Motor neuron (in vitro differentiated cells): ENCODE measurements around the gene LAGE3. TPM values are rescaled to one million over a fixed set of nuclear protein-coding genes. Genes with fewer than 3 reads are reported as not detected.
"Not testable (repeated sequence)": the region's sequence is repeated elsewhere in the genome, so short reads cannot be mapped to it uniquely, and the experiment has no call there.

Source experiments
- ATAC-seq, 8 experiments: fragments of 200-7000 bp; cut with Tn5 transposase; replicated peaks in 6 of 8; 2 replicates each; pipeline ENCODE4 v1.8.0; 2021; ENCODE audit warnings: mild to moderate bottlenecking in 8 of 8, moderate library complexity in 8 of 8
- H3K27ac ChIP-seq, 2 donors: fragments of 250-450 bp; sonication (Bioruptor Pico); 2 replicates each; pipeline ENCODE4 v1.9.0; 2021; ENCODE audit warnings: antibody characterized with exemption in 2 of 2, mild to moderate bottlenecking in 2 of 2, moderate library complexity in 1 of 2
- H3K4me1 ChIP-seq, 2 donors: fragments of 250-450 bp; sonication (Bioruptor Pico); replicated peaks in 1 of 2; 2 replicates each; pipeline ENCODE4 v1.6.1; 2021; ENCODE audit warnings: antibody characterized with exemption in 2 of 2, mild to moderate bottlenecking in 2 of 2, moderate library complexity in 1 of 2
- H3K4me3 ChIP-seq, 5 donors: fragments of 250-450 bp; sonication (Bioruptor Pico); 2 replicates each; pipeline ENCODE4 v1.9.0; 2021; ENCODE audit warnings: antibody characterized with exemption in 5 of 5, mild to moderate bottlenecking in 5 of 5, moderate library complexity in 4 of 5
- WGBS, 10 experiments: fragments of 450-650 bp; shearing (Covaris generic); methylation state at CpG; one replicate each; pipeline ENCODE4 v1.0.0; 2022; 5-methylcytosine and 5-hydroxymethylcytosine counted together
- in situ Hi-C, 9 experiments: fragments of 400-800 bp; cut with MboI; loops; one replicate each; pipeline ENCODE4 v1.15.0; 2021; ENCODE audit warnings: low sequenced_read_pairs in 9 of 9, low pct_unique_long_range_greater_than_20kb in 2 of 9; ENCODE audit not compliant: unreplicated experiment in 9 of 9
- total RNA-seq, 8 experiments: library from RNA; unstranded; fragments of 300-600 nt; gene quantifications; 2 replicates each; pipeline versions ENCODE4 v1.2.3 to v1.2.4, GENCODE V29; 2022

LAGE3 gene
- total RNA-seq, 8 experiments from 2014 or later: 22.7 to 58.2 (median 33.9) TPM

DNA sequence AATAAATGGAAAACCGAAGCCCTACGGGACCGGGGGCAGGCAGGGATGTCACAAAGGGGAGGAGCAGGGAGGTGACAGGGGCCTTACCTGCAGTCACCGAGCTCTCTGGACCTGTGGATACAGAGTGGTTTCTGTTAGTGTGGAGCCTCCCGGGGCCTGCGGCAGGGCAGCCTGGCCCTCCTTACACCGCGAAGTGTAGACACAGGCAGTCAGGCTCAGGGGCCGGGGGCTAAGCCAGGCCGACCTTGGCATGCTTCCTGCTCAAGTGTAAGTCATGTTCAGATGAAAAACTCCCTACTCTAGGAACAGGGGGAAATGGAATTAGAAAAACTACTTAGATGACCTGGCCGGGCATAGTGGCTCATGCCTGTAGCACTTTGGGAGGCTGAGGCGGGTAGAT lies 32.7 kb upstream of the LAGE3 start:
- Histone ChIP-seq H3K4me3 (no peak overlapping the region), H3K4me1 (peaks cover 0 to 6% of the 10 kb centered on the region in 2 donors), H3K27ac (no peak overlapping the region)
- in situ Hi-C loops: no loop called here
- WGBS, 10 experiments: 70 to 80% methylated on average over 3 to 8 of the region's 12 CpGs; no CpG with 5 or more reads in 8 of the 10 experiments
- ATAC-seq: no peak

DNA sequence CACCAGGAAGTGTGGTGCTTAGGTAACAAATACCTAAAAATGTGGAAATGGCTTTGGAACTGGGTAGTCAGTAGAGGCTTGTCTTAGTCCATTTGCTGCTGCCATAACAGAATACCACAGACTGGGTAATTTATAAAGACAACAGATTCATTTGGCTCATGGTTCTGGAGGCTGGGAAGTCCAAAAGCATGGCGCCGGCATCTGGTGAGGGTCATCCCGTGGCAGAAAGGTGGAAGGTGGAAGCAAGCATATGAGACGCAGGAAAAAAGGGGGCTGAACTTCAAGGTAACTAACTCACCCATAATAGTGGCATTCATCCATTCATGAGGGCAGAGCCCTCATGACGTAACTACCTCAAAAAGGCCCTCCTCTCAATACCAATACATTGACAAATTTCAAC lies 30.4 kb upstream of the LAGE3 start:
- 64 to 100% (median 87%) methylated on average over 2 to 4 of the region's 5 CpGs; no CpG with 5 or more reads in 7 of the 10 experiments for WGBS, 10 experiments
- H3K4me3 ChIP-seq: no peak overlapping the region
- in situ Hi-C loops: no loop called here
- H3K27ac ChIP-seq: no peak overlapping the region
- ATAC-seq: no peak
- no peaks in the 10 kb centered on the region for H3K4me1 ChIP-seq

DNA sequence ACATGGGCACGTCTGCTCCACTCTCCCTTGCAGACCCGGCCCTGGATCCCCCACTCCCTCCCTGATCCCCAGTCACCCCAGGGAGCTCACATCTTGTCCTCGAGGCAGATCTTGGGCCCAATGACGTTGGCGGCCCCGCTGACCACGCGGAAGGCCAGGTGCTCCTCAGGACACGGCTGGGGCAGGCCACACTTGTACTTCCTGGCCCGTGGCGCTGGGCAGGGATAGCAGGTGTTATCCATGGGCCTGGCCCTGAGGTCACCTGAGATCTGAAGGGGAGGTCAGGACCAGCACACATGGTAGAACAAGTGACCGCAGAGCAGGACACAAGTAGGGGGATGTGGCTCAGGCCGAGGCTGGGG lies 29.3 kb upstream of the LAGE3 start:
- Histone ChIP-seq H3K4me1 (no peaks in the 10 kb centered on the region), H3K27ac (no peak overlapping the region), H3K4me3 (no peak overlapping the region)
- in situ Hi-C loops: no loop called here
- whole genome bisulfite sequencing, 10 experiments: 100% methylated on average over 1 of the region's 13 CpGs; no CpG with 5 or more reads in 9 of the 10 experiments
- ATAC-seq: no peak

DNA sequence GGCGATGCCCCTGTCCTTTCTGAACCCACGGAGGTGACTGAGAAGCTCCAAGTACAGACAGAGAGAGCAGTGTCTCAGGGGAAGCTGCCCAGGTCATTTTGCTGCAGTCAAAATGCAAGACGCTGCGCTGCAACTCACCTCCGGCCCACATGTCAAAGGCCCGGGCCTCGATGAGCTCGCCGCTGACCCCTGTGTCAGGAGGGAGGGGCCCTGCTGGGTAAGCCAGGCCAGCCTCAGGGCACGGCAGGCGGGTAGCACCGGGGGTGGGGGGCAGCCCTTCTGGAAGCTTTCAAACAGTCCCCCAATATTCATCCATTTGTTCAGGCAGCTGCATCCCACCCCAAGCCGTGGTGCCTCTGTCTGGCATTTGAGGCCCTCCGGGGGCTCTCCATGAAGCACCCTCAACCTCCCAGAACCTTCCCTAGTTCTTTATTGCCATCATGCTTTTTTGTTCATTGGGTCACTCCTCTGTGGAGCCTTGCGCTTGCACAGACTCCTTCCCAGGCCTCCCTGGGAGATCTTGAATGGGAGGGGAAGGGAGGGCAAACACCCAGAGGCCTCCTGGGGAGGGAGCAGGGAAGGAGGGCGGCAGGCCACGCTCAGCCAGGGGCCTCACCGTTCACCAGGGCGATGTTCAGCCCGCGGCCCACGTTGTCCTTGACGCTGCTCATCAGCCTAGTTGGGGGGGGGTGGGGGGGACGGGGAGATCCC lies 28.7 kb upstream of the LAGE3 start:
- Histone ChIP-seq H3K27ac (no peak overlapping the region), H3K4me1 (no peaks in the 10 kb centered on the region), H3K4me3 (no peak overlapping the region)
- ATAC-seq: peak in 5 of 8 experiments; percentile 32 to 62 (median 53)
- in situ Hi-C loops: no loop called here
- 70% methylated on average over 2 of the region's 24 CpGs; no CpG with 5 or more reads in 9 of the 10 experiments for WGBS, 10 experiments

DNA sequence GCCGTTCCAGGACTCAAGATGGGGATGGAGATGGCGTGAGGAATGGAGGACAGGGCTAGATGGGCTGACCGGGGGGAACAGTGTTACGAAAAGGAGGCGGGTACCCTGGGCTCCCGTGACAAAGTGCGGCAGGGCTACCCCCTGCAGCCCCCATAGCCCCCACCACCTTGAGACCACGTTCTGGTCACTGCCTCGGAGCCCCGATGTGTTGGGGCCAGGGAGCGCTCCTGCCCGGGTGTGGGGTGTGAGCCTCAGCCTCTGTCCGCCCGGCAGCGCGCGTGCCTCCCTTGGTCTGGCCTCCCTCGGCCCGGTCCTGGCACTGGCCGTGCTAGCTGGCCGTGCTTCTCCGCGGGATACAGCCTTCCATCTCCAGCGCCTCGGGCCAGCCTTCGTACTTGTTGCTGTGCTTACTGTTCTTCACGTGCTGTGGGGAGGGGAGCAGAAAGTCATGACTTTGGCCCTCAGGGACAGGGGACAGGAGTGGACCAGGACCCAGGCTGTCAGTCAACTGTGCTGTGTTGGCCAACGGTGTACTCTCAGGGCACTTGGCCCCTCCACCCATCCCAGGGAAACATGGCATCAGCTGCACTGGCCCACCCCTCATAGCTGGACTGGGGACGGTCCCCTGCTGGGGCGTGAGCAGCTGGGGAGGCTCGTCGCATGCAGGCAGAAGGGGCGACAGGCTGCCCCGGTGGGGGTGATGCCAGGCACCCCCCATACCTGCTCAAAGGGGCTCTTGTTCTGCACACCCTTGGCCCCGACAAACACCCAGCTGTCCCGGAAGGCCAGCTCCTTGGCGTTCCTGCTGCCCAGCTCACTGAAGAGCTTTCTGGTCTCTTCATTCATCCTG lies 27.6 kb upstream of the LAGE3 start:
- Histone ChIP-seq H3K4me1 (no peaks in the 10 kb centered on the region), H3K4me3 (no peak overlapping the region), H3K27ac (no peak overlapping the region)
- ATAC-seq: peak in 1 of 8 experiments; percentile 14
- 46 to 64% methylated on average over 2 to 5 of the region's 37 CpGs; no CpG with 5 or more reads in 8 of the 10 experiments for WGBS, 10 experiments
- in situ Hi-C loops: no loop called here

DNA sequence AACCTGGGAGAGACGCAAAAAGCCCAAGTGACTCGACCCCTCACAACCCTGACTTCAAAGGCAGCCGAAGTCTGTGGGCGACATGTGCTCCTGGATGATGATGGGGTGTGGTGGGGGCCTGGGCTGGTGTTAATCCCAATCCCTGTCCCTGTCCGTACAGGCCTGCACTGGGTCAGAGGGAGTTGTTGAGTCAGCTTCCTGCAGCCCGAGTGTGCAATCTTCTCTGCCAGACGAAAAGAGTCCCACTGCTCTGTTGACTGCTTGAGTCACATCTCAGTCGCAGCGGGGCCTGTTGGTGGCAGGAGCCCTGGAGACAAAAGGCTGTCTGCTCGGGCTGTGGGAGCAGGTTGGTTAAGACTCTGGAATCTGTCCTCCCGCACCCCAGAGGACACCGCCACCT lies 26.7 kb upstream of the LAGE3 start:
- Histone ChIP-seq H3K4me3 (no peak overlapping the region), H3K27ac (no peak overlapping the region), H3K4me1 (no peaks in the 10 kb centered on the region)
- 80 to 100% methylated on average over 1 to 2 of the region's 12 CpGs; no CpG with 5 or more reads in 8 of the 10 experiments for WGBS, 10 experiments
- in situ Hi-C loops: no loop called here
- ATAC-seq: peak in 4 of 8 experiments; percentile 50 to 77 (median 64)

DNA sequence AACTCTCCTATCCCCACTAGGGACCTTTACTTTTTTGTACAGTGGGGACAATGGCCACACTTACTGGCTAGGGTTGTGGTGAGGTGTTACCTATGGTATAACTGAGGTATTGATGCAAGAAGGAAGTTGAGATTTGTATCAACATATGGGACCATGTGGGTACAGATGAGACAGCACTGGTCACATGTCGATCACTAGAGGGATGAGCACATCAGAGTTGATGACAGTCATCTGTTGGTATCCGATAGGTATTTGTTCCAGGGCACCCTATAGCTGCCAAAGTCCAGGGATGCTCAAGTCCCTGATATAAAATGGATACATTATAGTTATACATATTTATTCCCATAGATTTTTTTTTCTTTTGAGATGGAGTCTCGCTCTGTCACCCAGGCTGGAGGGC lies 23.9 kb upstream of the LAGE3 start:
- H3K27ac ChIP-seq: no peak overlapping the region
- no peak for ATAC-seq
- 49 to 80% methylated on average over 1 to 3 of the region's 3 CpGs; no CpG with 5 or more reads in 8 of the 10 experiments for WGBS, 10 experiments
- no peak overlapping the region for H3K4me3 ChIP-seq
- H3K4me1 ChIP-seq: no peaks in the 10 kb centered on the region
- in situ Hi-C loops: no loop called here

DNA sequence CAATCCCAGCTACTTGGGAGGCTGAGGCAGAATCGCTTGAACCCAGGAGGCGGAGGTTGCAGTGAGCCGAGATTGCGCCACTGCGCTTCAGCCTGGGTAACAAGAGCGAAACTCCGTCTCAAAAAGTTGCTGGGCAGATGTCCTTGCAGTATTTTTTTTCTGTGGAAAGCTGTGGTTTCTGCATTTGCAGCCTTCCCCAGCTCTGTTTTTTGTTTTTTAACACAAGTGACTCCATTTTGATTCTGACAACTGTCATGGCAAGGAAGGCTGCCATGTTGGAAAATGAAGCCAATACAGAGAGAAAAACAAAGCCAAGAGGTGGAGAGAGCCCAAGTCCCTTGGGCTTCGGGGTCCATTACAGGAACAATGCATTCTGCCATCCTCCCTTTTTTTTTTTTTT lies 23.0 kb upstream of the LAGE3 start:
- no peak for ATAC-seq
- H3K4me3 ChIP-seq: no peak overlapping the region
- in situ Hi-C loops: no loop called here
- no peaks in the 10 kb centered on the region for H3K4me1 ChIP-seq
- H3K27ac ChIP-seq: no peak overlapping the region
- WGBS, 10 experiments: 40 to 100% (median 70%) methylated on average over 1 to 5 of the region's 8 CpGs; no CpG with 5 or more reads in 4 of the 10 experiments

DNA sequence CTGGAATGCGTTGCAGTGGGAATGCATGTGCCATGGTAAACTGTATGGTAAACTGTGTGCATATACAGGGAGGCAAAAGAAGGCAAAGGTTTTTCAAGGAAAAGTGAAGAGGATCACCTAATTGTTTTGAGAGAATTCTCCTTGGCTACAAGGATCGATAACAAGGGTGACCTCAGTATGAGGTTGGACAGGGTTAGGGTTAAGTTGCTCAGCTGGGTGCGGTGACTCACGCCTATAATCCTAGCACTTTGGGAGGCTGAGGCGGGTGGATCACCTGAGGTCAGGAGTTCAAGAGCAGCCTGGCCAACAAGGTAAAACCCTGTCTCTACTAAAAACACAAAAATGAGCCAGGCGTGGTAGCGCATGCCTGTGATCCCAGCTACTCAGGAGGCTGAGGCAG lies 22.3 kb upstream of the LAGE3 start:
- in situ Hi-C loops, H3K4me1 ChIP-seq, H3K27ac ChIP-seq, H3K4me3 ChIP-seq, ATAC-seq: not testable (repeated sequence)
- 20 to 83% methylated on average over 3 to 5 of the region's 7 CpGs; no CpG with 5 or more reads in 8 of the 10 experiments for WGBS, 10 experiments

DNA sequence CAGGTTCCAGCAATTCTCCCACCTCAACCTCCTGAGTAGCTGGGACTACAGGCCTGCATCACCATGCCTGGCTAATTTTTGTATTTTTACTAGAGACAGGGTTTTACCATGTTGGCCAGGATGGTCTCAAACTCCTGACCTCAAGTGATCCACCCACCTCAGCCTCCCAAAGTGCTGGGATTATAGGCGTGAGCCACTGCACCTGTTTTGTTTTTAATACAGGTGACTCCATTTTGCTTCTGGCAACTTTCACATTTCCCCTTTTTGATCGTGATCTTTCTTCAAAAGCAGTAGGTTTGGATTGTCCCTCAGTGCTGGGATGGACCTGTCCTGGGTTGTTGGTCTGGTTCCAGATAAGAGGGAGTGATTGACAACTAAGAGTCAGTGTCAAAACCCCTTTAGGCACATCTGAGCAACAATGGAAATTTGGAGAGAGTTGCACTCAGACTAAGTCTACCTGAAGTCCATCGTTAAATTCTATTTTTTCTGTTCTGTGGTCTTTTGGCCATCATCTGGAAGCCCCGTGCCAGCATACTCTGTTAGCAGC lies 17.6 kb upstream of the LAGE3 start:
- ATAC-seq, in situ Hi-C loops, H3K27ac ChIP-seq, H3K4me1 ChIP-seq, H3K4me3 ChIP-seq: not testable (repeated sequence)
- 37% methylated on average over 3 of the region's 4 CpGs; no CpG with 5 or more reads in 9 of the 10 experiments for WGBS, 10 experiments

DNA sequence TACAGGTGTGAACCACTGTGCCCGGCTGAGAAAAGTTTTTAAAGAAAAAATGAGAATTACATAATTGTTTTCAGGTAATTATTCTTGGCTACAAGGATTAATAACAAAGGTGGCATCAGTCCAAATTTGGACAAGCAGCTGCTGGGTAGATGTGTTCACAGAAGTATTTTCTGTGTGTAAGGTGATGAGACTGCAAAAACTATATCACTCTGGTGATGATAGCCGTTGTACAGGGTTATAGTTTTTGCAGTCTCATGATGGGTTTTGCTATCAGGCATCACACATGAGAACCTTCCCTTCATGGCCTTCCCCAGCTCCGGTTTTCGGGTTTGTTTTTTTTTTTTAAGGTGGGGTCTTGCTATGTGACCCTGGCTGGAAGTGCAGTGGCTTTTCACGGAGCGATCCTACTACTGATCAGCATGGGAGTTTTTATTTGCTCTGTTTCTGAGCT lies 16.4 kb upstream of the LAGE3 start:
- H3K27ac ChIP-seq: no peak overlapping the region
- in situ Hi-C loops: no loop called here
- H3K4me3 ChIP-seq: no peak overlapping the region
- 42 to 100% (median 82%) methylated on average over 1 to 6 of the region's 6 CpGs; no CpG with 5 or more reads in 3 of the 10 experiments for WGBS, 10 experiments
- no peaks in the 10 kb centered on the region for H3K4me1 ChIP-seq
- ATAC-seq: no peak

DNA sequence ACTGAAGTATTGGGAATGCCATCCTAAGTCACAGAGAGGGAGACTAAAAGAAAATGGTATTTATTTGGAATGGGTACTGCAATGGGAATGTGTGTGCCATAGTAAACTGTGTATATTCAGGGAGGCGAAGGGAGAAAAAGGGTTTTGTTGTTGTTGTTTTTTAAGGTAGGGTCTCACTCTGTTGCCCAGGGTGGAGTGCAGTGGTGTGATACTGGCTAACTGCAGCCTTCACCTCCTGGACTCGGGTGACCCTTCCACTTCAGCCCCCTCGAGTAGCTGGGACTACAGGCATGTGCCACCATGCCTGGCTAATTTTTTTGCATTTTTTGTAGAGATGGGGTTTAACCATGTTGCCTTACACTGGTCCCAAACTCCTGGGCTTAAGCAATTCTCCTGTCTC lies 15.6 kb upstream of the LAGE3 start:
- WGBS, 10 experiments: 20 to 52% (median 42%) methylated on average over 1 to 3 of the region's 3 CpGs; no CpG with 5 or more reads in 7 of the 10 experiments
- no peak overlapping the region for H3K4me3 ChIP-seq
- peaks cover 0 to 1% of the 10 kb centered on the region in 2 donors for H3K4me1 ChIP-seq
- H3K27ac ChIP-seq: no peak overlapping the region
- in situ Hi-C loops: no loop called here
- ATAC-seq: no peak
